Epithelial cell of esophagus (primary cell): ENCODE data around the gene CKAP4.
A peak's percentile ranks its signal among the peaks of the same experiment; 100 is the strongest.

Experiments
- DNase-seq: peaks from one replicate; pipeline ENCODE4 v3.0.0; 2010; ENCODE audit warnings: low read depth
- H3K4me3 ChIP-seq: 2 replicates; pipeline ENCODE4 v1.5.1; 2011; ENCODE audit warnings: mild to moderate bottlenecking, low read length, control low read depth
- TF ChIP-seq, protein P1 (sequence below): IDR thresholded peaks from 2 replicates; pipeline ENCODE4 v1.5.1; 2011; ENCODE audit warnings: low read depth, mild to moderate bottlenecking, low read length, control low read depth, inconsistent platforms; ENCODE audit not compliant: insufficient read depth; ENCODE audit errors: missing control alignments

The CKAP4 gene, protein sequence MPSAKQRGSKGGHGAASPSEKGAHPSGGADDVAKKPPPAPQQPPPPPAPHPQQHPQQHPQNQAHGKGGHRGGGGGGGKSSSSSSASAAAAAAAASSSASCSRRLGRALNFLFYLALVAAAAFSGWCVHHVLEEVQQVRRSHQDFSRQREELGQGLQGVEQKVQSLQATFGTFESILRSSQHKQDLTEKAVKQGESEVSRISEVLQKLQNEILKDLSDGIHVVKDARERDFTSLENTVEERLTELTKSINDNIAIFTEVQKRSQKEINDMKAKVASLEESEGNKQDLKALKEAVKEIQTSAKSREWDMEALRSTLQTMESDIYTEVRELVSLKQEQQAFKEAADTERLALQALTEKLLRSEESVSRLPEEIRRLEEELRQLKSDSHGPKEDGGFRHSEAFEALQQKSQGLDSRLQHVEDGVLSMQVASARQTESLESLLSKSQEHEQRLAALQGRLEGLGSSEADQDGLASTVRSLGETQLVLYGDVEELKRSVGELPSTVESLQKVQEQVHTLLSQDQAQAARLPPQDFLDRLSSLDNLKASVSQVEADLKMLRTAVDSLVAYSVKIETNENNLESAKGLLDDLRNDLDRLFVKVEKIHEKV

DNA sequence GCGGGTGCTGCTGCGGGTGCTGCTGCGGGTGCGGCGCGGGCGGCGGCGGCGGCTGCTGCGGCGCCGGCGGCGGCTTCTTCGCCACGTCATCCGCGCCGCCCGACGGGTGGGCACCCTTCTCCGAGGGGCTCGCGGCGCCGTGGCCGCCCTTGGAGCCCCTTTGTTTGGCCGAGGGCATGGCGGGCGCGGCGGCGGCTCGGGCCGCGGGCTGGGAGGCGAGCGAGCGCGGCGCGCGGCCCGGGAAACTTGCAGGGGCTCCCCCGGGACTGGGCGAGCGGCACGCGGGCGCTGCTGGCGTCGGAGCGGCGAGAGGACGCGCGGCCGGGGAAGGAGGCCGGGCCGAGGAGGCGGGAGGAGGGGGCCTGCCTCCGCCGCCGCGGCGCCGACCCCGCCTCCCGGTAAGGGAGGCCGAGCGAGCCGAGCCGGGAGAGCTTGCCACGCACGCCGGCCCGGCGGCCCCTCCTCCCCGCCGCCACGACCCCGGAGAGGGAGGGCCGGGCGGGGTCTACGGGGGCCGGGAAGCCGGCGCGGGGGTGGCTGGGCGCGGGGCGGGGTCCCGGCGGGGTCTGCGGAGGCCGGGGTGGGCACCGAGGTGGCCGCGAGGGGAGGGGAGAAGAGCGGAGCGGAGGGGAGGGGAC is at the start of gene CKAP4:
CKAP4 (minus strand) TSS at position 347 of the 638 bp plus-strand sequence; CDS start at position 178, 169 bp downstream.
- TF ChIP-seq, protein P1, sequence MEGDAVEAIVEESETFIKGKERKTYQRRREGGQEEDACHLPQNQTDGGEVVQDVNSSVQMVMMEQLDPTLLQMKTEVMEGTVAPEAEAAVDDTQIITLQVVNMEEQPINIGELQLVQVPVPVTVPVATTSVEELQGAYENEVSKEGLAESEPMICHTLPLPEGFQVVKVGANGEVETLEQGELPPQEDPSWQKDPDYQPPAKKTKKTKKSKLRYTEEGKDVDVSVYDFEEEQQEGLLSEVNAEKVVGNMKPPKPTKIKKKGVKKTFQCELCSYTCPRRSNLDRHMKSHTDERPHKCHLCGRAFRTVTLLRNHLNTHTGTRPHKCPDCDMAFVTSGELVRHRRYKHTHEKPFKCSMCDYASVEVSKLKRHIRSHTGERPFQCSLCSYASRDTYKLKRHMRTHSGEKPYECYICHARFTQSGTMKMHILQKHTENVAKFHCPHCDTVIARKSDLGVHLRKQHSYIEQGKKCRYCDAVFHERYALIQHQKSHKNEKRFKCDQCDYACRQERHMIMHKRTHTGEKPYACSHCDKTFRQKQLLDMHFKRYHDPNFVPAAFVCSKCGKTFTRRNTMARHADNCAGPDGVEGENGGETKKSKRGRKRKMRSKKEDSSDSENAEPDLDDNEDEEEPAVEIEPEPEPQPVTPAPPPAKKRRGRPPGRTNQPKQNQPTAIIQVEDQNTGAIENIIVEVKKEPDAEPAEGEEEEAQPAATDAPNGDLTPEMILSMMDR: no peak
- peak within 1 kb of the TSS; percentile 79 for H3K4me3 ChIP-seq
- DNase-seq: peak; percentile 83

DNA sequence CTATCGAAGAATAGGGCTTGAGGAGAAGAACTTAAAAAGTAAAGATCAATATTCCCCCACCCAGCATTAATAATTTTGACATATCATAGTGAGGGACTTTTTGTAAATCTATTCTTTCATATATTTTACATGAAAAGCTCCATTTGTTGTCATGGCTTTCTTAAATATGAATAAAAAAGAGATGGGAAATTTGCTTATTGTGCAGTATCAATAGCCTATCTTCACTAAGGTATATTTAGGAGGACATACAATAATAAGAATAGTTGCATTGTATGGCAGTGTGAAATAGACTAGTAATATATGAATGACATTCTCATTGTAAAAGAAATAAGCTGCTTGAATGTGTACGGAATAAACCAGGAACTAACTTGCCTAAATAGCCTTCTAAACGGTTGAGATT is 49.3 kb upstream of the CKAP4 start:
- H3K4me3 ChIP-seq: no peak overlapping the region
- TF ChIP-seq, protein P1: no peak
- DNase-seq: no peak

DNA sequence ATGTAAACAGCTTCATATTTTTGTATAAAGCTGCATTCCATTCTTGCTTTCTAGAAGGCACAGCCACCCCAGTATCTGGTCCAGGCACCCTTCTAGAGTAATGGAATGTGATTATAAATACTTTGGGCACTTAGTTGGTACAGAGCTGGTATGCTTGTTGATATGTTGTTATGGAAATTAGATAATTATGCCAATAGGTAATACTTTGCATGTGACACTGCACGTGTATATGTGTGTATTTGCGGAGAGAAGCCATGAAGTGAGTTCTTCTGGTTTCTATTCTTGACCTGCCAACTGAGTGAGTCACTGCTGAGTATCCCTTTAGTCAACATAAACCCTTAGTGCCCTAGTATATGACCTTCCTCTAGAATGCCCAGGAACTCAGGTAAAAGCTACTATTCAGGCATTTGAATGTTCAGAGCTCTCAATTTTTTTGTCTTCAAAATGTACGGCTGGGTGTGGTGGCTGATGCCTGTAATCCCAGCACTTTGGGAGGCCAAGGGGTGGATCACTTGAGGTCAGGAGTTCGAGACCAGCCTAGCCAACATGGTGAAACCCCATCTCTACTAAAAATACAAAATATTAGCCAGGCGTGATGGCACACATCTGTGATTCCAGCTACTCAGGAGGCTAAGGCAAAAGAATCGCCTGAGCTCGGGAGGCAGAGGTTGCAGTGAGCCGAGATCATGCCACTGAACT is 48.5 kb upstream of the CKAP4 start:
- H3K4me3 ChIP-seq: no peak overlapping the region
- TF ChIP-seq, protein P1: no peak
- peak; percentile 92 for DNase-seq

DNA sequence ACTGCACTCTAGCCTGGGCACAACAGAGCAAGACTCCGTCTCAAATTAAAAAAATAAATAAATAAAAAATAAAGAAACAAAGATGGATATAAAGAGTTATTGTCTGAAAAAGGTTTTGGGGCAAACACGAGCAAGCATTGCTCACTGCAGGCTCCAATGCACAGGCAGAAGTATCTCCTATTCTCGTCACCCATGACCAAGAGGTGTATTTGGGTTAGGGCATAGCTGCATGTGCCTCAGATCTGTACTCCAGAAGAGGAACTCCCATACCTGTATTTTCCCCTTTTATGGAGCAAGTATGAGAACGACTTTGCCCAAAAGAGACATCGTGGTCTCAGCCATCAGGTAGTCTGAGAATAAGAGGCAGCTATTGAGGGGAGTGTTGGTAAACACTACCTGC is 44.5 kb upstream of the CKAP4 start:
- no peak for DNase-seq
- no peak overlapping the region for H3K4me3 ChIP-seq
- TF ChIP-seq, protein P1: no peak

DNA sequence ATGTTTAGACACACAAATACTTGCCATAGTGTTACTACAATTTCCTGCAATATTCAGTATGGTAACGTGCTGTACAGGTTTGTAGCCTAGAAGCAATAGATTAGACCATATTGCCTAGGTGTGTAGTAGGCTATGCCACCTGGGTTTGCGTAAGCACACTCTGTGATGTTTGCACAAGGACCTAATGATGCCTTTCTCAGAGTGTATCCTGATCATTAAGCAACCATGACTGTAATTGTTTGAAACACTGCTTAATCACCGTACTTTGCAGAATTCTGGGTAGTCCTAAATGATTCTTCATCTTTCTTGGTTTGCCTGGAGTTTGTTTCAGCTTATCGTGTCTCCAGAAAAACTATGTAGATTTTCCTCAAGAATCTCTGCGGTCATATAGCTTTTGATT is 43.5 kb upstream of the CKAP4 start:
- TF ChIP-seq, protein P1: no peak
- peak; percentile 83 for DNase-seq
- no peak overlapping the region for H3K4me3 ChIP-seq

DNA sequence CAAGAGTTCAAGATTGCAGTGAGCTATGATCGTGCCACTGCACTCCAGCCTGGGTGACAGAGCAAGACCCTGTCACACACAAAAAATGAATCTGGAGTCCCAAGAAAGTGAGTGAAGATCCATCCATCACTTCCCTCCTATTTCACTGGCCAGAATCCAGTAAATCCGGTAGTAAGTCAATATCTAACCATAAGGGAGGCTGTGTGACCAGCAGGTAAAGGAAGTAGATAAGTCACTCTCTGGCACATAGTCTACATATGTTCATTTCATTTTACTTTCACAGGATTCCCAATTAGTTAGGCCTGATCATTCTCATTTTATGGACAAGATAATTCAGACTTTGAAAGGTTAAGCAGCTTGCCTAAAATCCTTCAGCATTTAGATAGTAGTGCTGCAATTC is 42.8 kb upstream of the CKAP4 start:
- TF ChIP-seq, protein P1: no peak

More for the DNA sequence above, 42.8 kb upstream of the CKAP4 start:
- H3K4me3 ChIP-seq: no peak overlapping the region
- DNase-seq: no peak
